ENCODE measurements around the gene RPLP2.

RPLP2 gene

DNA sequence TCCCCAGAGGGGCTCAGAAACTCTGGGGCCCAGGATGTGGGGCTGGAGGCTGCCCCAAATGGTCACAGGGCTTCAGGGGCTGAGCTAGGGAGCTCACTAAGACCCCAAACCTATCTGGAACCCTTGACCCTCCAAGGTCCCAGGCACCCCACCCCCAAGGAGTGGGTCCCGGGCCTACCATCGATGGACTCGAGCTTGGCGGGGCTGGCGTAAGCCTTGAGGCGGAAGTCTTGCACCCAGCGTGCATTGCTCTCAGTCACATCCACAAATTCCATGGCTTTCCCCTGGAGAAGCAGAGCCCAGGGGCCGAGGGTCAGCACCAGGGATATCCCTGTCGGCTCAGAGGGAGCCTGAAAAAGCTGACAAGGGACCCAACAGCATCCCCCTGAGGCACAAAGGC, 35.9 kb upstream of the RPLP2 start:
- no peak for DNase-seq (ENCODE audit: low spot score)

DNA sequence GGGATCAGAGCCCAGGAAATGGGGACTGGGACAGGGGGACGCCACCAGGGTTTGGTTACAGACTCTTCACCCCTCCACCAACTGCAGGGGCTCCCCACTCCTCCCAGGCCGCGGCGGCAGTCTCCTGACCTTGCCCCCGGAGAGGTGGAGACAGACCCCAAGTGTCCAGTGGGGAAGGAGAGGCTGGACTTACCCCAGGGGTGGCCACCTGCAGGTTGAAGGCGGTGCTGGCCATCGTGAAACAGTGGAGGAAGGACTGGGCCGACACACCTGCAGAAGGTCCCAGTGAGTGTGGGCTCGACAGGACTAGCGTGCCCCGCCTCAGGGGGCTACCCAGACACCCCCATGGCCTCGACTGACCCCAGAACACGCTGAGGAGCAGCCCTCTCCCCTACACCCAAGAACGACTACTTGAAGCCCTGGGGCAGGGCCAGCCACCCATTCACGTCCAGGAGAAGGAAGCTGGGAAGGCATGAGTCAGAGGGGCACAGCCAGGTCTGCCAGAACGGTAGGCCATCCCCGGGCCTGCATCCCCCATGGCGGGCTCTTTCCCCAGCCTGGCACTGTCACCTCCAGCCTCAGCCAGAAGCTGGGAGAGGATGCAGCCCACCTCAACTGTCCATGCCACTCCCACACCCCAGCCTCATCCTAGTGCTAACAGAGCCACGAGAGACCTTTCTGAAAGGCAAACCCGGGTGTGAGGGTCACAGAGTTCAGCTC, 34.7 kb upstream of the RPLP2 start:
- no peak for DNase-seq (ENCODE audit: low spot score)

DNA sequence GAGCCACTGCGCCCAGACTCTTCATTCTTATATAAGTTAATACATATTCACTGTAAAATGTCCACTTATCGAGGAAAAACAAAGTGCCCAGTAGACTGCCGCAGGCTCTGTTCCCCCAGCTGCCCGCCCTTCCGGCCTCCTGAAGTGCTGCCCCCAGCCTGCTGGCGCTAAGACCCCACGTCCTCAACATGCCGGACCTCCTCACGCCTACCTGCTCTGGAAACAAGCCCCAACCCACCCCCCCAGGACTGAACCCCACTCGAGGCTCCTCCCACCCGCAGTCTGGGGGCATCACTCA, 33.6 kb upstream of the RPLP2 start:
- DNase-seq (ENCODE audit: low spot score): no peak

DNA sequence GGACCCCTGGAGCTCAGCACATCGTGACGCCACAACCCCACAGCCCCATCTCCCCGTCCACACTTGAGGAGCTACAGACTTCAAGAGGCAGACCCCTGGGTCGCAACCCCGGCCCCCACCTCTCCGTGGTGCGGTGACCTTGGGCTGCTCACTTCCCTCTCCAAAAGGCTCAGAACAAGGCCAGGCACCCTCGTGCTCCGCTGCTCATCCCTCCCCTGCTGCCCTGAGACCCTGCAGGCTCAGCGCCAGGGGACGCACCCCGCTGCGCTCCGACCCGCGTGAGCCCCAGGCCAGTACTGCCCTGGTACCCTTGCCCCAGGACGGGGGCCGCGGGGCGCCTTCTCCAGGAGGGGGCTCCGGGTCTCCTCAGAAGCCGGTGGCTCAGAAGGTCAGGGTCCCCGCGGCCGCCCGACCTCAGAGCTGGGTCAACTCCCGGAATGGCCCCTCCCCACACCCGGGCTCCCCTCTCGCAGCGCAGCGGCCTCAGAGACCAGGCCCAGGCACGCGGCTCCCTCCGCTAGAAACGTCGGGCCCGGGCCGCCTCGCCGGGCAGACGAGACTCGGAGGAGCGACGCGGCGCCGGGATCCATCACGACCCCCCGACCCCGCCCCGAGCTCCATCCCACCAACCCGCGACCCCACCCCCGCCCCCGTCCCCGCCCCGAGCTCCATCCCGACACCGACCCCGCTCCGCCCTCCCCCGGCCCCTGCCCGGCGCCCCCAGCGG, 33.0 kb upstream of the RPLP2 start:
- DNase-seq (ENCODE audit: low spot score): no peak

DNA sequence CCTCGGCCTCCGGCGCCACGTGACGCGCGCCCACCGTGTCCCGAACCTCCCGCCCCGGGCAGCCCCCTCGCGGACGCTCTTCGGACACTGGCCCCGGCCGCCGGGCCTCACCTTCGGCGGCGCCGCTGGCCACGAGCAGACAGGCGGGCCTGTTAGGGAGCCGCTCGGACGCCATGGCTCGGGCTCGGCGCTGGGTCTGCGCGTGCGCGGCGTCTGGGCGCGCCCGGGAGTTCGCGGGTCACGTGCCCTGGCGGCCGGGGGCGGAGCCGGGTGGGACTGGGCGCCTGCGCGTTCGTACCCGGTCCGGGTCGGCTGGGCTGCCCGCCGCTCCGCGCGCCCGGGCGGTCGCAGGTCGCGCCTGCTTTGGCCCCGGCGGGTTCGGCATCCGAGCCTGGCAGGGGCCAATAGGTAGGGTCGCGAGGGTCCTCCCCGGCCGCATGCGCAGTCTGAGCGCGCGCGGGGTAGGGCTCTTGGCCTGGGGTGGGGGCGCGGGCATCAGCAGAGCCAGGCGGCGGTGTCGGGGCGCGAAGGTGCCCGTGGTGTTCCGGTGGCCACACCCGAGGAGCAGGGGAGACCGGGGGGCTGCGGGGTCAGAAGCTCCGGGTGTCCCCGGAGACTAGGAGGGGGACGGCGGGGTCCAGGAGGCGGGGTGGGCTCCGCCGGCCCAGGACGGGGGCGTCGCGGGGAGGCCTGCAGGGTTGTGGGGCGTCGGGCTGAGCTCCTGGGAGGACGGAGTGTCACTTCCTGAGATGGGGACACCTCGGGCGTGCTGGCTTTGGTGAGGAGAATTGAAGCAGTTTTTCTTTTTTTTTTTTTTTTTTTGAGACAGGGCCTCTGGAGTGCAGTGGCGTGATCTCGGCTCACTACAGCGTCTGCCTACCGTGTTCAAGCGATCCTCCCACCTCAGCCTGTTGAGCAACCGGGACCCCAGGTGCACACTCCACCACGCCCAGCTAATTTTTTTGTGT, 32.2 kb upstream of the RPLP2 start, which contains the start of gene GATD1:
Gene GATD1 (minus strand): TSS at position 200 of the 968 bp plus-strand sequence. CDS start 25 bp downstream, at position 175.
- DNase-seq (ENCODE audit: low spot score): peak; percentile 91

DNA sequence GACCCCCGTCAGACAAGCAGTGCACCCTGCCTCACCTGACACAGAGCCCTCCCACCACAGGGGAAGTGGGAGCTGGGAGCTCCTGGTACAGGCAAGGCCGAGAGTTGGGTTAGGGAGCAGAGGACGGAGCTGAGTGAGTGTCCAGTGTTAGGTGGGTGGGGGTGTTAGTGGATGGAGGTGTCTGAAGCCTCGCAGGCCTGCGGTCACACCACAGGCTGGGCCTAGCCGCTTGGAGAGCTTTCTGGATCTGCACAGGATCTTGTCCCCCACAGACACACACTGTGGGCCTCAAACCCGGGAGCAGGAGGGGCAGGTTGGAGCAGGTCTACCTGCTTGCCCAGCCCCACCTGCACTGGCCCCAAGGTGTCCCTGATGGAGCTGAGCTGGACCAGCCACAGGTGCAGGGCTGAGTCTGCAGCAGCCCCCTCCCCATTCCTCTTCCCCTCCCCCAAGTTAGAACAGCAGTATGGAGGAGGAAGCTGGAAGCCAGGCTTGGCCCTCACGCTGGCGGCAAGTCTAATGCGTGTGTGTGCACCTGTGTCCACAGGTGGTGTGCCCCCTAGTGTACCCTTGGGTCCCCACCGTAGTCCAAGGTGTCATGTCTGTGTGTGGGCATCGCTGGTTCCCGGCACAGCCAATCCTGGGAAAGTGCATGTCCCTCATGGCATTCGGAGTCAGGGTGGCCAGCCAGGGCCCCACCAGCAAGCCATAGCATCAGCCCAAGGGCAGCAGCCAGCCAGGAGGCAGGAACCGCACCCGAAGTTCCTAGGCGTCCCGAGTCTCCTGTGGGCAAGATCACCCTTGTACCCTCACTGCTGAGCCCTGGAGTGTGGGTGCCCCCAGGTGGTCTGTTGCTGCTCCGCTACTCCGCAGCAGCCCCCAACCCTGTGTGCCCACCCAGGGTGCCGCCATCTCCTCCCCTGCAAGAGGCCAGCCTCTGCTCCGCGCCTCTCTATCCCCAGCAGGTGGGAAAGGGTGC, 30.5 kb upstream of the RPLP2 start:
- no peak for DNase-seq (ENCODE audit: low spot score)

DNA sequence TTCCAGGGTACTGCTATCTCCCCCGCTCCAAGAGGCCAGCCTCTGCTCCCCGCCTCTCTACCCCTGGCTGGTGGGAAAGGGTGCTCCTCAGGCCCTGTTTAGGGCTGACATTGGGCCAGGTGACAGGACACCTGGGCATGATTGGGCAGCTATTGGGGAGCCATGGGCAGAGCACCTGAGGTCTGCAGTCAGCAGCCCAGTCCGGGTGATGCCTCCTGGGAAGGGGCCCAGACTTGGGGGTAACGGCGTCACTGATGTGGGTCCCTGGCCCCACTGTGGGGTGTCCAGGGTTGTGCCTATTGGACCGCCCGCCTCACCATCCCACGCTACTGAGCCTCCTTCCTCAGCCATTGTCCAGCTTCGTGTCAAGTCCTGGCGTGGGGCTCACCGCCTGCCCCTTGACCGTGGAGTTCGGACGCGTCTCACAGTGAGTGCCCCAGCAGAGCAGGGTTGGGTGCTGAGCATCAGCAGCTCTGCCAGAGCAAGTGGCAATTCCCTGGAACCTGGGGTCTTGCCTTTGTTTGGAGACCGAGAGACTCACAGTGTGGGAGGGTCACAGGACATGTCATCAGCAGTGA, 29.7 kb upstream of the RPLP2 start:
- DNase-seq (ENCODE audit: low spot score): no peak

DNA sequence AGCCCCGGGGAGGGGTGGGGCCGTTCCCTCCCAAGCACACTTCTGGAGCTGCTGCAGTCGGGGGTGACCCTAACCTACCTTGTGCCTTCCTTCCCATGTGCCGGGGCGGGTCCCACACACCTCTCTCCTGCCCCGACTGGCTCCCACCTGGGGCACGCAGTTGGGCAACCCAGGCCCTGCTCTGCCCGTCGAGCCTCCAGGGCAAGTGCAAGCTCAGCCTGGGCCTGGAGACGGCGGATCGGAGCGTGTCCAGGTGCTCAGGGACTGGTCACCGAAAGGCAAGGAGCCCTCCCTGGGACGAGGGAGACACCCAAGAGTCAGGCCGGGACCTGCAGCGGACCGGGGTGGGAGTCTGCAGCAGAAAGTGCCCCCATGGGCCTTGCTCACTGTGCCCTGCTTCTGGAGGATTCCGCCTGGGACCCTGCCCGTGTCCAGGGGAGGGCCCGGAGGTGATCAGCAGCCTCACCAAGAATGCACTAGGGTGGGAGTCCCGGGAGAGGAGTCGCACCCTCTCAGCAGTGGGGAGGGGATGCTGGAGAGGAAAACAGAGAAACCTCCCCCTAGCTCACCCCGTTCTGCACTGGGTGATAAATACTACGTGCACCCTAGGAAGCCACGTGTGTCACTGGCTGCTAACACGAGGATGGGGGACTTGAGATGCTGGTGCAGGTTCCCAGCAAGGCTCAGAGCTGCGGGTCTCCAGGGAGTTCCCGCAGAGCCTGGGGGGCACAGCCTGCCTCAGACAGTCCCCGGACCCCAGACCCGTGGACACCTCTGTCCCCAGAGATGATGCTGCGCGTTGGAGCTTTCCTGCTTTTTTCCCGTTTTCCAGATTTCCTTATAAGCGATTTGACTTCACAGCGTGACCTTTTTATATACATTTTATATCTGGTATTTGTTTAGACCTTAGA, 27.2 kb upstream of the RPLP2 start:
- no peak for DNase-seq (ENCODE audit: low spot score)

DNA sequence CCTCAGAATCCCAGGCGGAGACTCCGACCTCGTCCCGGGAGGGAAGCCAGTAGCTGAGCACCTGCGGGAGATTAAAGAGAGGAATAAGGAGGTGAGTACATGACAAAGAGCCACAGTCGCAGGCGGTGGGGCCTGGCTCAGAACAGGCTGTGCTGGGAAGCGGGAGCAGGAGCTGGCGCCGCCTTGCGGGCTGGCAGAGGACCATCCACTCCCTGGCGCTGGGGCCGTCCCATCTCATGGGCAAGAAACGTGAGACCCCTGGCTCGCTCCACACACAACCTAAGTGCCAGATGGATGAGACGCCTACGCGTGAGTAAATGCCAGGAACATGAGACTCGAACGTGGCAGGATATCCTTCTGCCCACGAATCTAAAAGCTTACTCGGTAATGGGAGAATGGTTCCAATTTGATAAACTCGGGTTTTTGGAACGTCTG, 26.2 kb upstream of the RPLP2 start:
- DNase-seq (ENCODE audit: low spot score): no peak

DNA sequence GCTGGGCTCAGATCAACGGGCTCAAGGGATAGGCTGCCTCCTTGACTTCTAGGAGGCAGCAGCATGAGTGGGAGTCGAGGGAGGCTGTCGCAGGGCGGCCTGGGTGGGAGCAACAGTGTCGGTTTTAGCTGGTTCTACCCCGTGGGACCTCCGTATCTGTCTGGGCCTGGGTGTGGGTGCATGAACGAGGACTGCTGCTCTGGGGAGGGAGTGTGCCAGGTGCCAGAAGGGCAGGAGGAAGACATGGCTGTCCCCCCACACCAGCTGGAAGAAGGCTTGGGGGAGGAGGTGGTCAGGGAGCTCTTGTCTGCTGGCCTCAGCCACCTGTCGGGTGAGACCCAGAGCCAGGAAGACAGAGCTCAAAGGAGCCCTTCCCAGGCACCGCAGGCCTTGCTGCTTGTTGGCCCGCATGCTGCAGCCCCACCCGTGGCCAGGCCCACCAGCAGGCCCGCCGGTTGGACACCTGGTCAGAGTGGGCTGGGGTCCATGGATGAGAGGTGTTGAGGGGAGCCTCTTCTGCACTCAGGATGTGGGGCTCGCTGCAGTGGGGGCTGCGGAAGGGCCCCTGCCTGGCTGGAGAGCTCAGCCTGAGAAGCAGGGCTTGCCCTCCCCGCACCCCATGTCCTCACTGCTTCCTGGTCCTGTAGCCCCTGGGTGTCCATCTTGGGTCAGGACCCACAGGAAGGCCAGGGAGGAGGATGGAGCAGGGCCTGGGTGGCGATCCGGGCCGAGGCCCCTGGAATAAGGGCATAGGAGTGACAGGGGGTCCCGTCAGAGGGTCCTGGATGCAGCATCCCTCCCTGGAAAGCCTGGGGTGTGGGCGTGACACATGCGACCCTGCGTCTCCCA, 23.3 kb upstream of the RPLP2 start:
- DNase-seq (ENCODE audit: low spot score): no peak

DNA sequence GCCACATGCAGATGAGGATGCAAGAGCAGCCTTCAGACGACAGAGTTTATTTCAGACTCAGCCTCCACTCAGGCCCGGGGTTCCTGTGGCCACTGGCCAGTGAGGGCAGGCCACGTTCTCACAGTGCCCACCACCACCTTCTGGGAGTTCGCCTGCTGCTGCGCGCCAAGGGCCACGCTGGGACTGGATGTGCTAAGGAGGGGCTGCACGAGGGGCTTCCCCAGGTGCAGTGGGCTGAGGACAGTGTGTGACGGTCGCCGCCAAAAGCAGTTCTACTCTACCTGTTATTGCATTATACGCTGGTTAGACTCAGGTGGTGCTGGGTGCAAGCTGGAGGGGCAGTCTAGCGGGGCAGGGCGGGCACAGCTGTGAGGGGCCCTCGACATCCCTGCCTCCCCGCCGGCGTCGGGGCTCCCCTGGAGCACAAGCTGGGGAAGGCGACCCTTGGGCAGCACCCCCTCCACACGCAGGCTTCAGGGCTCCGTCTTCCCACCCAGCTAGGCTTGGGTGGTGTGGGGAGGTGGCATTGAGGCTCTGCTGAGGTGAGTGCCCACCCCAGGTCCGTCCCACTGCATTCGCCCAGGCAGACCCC, 22.6 kb upstream of the RPLP2 start:
- DNase-seq (ENCODE audit: low spot score): no peak

DNA sequence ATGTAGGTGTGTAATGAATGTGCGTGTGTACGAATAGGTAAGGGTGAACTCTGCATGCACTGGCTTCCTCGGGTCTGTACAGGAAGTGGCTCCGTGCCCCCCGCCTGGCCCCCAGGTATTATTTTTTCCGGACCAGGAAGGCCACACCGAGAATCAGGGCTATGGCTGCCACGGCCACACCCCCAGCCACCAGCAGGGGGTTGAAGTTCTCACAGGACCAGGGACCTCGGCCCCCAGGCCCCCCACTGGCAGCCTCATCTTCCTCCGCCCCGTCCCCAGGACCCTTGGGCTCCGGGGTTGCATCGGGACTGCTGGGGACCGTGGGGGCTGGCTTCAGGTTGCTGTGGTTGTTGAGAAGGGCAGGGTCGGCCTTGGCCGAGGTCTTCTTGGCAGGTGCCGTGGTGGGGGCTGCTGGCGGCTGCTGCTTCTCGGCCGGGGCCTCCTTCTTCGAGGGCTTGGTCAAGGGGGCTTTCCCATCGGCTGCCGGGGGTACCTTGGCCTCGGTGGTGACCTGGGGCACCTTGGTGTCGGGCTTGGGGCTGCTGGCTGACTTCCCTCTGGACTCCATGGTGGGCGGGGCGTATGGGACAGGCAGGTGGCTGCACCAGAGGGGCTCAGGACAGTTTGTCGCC, 21.6 kb upstream of the RPLP2 start:
- no peak for DNase-seq (ENCODE audit: low spot score)

DNA sequence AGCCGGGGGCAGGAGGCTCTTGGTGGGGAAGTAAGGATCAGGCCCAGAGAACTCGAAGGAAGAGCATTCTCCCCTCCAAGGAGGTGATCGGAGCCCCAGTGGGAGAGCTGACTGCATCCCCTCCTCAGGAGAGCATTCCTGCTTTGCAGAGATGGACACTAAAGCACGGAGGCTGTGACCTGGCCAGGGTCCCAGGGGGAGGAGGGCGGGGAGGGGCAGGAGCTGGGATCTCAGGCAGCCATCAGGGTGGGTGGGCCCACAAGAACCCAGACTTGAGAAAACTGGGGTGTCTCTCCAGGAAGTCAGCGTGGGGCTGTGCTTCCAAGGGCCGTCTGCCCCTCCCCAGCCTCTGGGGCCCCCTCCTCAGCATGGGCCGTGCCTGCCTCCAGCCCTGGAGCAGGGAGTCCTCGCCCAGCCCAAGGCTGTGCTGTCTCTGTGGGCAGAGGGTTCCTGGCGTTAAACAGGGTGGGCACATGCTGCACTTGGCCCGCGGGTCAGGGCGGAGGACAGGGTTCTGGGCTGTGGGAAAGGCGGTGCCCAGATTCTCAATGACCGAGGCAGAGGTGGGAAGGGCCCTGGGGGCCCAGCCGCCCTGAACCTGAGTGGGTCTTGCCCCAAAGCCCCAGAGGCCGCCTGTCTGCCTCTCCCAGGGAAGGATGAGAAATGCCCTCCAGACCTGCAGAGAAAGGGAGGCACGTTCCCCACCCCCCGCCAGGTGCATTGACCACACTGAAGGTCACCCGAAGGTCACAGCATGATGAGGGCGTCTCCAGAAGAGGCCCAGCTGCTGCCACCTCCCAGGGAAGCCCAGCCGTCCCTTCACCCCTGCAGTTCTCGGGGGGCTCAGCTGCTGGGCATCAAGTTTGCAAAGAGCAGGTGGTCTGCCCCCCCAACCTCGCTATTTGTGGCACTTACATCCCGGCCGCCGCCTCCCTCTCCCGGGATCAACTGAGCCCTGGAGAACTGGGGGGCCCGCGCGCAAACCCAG, 20.5 kb upstream of the RPLP2 start:
- no peak for DNase-seq (ENCODE audit: low spot score)

DNA sequence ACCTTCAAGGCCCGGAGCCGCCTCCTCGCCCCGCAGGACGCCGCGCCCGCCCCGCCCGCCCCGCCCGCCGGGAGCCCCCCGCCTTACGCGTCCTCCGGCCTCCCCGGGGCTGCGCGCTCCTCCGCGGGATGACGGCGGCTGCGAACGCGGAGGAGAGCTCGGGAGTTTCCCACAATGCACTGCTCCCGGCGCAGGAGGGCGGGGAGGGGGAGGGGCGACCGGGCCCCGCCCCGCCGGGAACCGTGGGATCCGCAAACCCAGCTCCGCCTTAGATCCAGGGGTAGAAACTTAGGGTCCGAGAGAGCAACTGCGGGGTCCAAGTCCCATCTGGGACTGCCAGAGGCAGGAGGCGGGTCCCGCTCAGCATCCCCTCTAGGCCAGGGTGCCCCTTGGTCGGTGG, 19.8 kb upstream of the RPLP2 start, which contains the start of gene CEND1:
Gene CEND1 (minus strand): TSS at position 148 of the 400 bp plus-strand sequence. CDS start 1,514 bp downstream, outside the sequence.
- DNase-seq (ENCODE audit: low spot score): no peak

DNA sequence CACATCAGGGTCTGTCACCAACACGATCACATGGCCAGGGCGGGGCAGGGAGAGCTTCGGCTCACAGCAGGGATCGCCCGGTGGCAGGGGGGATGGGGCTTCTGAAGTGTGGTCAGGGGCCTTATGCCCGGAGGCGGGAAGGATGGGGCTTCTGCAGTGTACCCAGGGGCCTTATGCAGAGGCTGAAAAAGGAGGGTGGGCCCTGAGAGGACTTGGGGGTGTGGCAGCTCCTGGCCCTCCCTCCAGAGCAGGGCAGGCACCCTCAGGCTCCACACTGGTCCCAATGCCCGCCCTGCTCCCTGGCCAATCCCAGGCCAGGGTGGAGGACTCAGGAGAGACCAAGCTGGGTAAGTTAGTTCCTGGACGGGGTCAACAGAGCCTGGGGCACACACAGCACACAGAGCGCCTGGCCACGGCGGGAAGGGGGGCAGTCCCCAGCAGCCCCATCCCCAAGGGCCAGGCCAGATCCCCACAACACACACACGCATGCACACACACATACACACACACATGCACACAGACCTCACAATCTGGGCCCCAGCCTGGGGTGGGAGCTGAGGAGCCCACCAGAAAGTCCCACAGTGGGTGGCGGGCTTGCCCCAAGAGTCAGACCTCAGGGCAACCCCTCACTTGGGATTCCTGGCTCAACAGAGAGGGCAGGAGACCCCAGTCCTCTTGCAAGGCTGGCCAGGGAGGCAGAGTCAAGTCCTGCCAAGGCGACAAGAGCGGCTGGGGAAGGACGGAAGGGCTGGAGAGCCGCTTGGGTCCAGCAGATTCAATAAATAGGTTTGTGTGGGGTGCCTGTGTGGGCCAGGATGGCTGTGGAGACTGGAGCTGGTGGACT, 18.8 kb upstream of the RPLP2 start:
- no peak for DNase-seq (ENCODE audit: low spot score)
